HG03103 (cell line): ENCODE measurements around the gene OR4N2.
"Not testable (repeated sequence)": the region's sequence is repeated elsewhere in the genome, so short reads cannot be mapped to it uniquely, and the experiment has no call there.

Experiments used
- ATAC-seq: cut with Tn5 transposase; IDR thresholded peaks from one replicate; pipeline ENCODE4 v1.9.1; 2021; ENCODE audit warnings: low read depth; ENCODE audit not compliant: unreplicated experiment

The OR4N2 gene, protein sequence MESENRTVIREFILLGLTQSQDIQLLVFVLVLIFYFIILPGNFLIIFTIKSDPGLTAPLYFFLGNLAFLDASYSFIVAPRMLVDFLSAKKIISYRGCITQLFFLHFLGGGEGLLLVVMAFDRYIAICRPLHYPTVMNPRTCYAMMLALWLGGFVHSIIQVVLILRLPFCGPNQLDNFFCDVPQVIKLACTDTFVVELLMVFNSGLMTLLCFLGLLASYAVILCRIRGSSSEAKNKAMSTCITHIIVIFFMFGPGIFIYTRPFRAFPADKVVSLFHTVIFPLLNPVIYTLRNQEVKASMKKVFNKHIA

DNA sequence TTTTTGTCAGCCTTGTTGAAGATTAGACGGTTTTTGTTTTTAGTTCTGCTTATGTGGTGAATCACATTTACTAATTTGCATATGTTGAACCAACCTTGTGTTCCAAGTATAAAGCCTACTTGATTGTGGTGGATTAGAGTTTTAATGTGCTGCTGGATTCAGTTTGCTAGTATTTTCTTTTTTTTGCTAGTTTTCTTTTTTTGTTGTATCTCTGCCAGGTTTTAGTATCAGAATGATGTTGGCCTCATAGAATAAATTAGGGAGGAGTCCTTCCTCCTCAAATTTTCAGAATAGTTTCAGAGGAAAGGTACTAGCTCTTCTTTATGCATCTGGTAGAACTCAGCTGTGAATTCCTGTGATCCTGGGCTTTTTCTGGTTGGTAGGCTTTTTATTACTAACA lies at the start of gene OR4N2:
OR4N2 (plus strand) TSS at position 301 of the 400 bp plus-strand sequence. CDS start 23,679 bp downstream, outside the sequence.
- ATAC-seq = not testable (repeated sequence)

GRCh38 chr14:19754172-19754571 lies 49.4 kb upstream of the OR4N2 start:
- no peak for ATAC-seq

DNA sequence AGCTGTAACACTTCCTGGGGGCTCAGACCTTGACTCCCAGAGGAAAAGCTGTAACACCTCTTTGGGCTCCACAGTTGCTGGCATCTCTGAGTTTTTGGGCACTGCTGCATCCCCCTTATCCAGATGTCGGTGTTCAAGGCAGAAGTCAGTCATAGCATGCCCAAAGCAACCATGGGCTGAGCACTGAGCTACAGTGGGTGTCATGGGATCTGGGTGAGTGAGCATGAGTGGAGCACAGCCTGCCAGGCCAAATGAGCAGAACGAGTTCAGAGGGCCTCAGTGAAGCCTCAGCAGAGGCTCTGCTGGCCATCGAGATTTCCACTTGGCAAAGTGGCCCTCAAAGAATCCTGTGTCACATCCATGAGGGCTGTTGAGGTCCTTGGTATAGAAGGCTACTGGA lies 32.1 kb upstream of the OR4N2 start:
- ATAC-seq = not testable (repeated sequence)

DNA sequence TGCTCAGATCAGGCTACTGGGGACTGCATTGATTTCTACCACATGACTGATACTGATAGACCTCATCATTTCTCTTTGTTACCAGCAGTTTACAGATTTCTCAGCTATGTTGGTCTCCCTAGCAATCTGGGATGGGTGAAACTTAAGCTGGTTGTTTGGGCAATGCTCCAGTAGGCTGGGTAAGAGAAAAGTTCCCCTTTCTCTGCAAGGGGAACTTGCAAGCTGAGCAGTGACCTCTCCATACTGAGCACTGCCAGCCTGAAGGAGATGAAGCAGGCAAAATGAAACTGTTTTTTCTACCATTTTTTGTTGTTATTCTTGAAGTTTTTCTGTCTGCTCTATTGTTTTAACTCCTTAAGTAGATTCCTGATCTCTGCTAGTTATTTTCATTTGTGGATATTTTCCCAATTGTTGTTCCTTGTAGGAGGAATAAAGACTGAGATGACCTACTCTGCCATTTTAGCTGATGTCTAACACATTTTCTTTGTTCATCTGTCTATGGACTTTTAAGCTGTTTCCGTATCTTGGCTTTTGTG lies 31.6 kb upstream of the OR4N2 start:
- no peak for ATAC-seq

DNA sequence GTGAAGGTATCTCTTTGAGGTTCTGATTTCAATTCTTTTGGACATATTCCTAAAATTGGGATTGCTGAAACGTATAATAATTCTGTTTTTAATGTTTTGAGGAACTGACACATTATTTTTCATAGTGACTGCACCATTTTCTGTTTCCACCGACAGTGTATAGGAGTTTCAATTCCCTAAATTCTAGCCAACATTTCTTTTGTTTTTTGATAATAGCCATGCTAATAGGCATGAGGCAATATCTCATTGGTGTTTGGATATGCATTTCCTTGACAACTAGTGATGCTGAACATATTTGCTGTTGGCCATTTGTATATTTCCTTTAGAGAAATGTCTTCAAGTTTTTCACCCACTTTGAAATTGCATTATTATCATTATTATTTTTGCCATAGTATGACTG lies 31.1 kb upstream of the OR4N2 start:
- not testable (repeated sequence) for ATAC-seq

GRCh38 chr14:19773204-19773603 lies 30.4 kb upstream of the OR4N2 start, which contains the start of gene OR4M1:
Gene OR4M1 (plus strand): TSS chr14:19773504. CDS start chr14:19780323, 6,819 bp downstream.
- not testable (repeated sequence) for ATAC-seq

GRCh38 chr14:19775587-19775986 lies 28.0 kb upstream of the OR4N2 start:
- no peak for ATAC-seq

GRCh38 chr14:19785848-19786247 lies 17.7 kb upstream of the OR4N2 start:
- ATAC-seq = not testable (repeated sequence)

- ATAC-seq = not testable (repeated sequence)
These were observed 16.3 kb upstream of the OR4N2 start for GRCh38 chr14:19787318-19787717.

GRCh38 chr14:19788150-19788549 lies 15.4 kb upstream of the OR4N2 start:
- not testable (repeated sequence) for ATAC-seq

GRCh38 chr14:19796520-19797108 lies 7.0 kb upstream of the OR4N2 start:
- ATAC-seq = not testable (repeated sequence)

DNA sequence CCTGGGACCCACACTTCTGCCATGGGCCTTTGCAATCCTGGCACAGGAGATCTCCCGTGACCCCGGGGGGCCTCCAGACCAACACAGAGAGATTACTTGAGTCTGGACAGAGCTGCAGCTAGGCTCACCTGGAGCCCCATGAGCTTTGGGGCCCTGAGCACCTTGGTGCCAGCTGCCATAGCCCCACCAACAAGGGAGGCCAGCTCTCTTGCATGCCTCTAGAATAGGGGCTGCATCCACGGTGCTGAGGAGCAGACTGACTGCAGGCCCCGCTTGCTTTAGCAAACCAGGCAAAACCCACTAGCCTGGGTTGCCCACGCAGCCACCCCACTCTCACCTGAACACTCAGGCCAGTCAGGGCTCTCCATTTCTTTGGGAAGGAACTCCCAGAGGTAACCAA lies 3.7 kb upstream of the OR4N2 start:
- no peak for ATAC-seq

DNA sequence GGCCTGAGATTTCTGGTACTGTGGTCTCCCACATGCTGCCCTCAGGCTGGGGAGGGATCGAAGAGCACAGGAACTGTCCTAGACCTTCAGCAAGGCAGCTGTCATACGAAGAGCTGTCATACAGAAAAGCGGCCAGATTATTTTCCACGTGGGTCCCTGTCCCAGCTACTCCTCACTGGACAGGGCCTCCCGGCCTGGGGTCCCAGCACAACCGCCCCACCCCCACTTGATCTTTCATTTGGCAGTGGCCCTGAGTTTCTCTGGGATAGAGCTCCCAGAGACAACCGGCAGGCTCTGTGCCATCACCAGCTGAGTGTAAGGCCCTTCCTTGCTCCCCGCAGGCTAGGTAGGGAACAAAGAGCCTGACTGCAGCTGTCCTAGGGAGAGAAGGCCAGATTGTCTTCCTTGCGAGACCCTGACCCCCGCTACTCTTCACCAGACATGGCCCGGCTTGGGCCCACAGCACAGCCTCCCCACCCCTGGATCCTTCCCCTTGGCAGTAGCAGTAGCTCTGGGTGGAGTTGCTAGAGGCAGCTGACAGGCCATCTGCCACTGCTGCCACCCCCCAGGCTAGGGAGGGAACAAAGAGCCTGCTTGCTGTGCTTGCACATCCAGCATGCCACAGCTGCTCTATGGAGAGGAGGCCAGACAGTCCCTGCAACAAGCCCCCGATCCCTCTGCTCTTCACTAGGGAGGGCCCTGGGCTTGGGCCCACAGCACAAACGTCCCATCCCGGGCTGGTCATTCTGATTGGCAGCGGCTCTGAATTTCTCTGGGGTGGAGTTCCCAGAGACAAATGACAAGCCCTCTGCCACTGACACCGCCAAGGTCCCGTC lies 3.1 kb upstream of the OR4N2 start:
- no peak for ATAC-seq

DNA sequence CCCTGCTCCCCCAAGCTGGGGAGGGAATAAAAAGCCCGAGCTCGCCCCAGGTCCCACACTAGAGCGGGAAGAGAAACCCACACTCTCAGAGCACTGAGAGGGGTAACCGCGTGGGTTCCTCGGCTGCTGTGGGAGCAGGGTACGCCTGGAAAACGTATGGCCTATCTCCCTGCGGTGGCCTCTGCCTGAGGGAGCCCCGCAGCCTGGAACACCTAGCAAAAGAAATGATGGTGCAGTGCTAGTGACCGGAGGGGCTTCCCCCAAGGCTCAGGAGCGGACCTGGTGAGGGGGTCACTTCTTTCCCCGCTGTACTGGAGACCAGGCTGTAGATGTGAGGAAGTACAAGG lies 2.5 kb upstream of the OR4N2 start:
- no peak for ATAC-seq

GRCh38 chr14:19813171-19813920 lies 9.8 kb downstream of the OR4N2 start:
- not testable (repeated sequence) for ATAC-seq

DNA sequence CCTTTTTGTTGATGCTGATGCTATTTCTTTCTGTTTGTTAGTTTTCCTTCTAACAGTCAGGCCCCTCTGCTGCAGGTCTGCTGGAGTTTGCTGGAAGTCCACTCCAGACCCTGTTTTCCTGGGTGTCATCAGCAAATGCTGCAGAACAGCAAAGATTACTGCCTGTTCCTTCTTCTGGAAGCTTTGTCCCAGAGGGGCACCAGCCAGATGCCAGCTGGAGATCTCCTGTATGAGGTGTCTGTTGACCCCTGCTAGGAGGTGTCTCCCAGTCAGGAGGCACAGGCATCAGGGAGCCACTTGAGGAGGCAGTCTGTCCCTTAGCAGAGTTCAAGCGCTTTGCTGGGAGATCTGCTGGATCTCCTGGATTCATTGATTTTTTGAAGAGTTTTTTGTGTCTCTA lies 16.3 kb downstream of the OR4N2 start:
- ATAC-seq = not testable (repeated sequence)

GRCh38 chr14:19821016-19821415 lies 17.4 kb downstream of the OR4N2 start:
- ATAC-seq = not testable (repeated sequence)

- ATAC-seq = no peak
These were observed 19.6 kb downstream of the OR4N2 start for GRCh38 chr14:19823178-19823577.

DNA sequence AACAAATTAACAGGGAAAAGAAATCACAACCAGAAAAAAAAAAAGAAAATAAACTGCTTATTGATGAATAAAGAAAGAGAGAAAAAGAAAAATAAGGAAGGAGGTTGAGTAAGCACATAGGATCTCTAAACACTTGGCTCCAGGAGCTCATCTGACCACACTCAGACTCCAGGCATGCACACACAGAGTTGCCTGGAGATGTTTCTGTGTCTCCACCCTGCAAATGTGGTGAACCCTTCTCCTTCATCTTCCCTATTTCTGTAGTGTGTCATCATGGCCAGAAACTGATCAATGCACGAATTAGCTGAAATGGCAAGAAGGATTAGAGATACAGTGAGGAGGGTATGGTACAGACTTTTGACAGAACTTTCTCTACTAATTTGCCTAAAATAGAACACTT lies 20.2 kb downstream of the OR4N2 start:
- no peak for ATAC-seq

DNA sequence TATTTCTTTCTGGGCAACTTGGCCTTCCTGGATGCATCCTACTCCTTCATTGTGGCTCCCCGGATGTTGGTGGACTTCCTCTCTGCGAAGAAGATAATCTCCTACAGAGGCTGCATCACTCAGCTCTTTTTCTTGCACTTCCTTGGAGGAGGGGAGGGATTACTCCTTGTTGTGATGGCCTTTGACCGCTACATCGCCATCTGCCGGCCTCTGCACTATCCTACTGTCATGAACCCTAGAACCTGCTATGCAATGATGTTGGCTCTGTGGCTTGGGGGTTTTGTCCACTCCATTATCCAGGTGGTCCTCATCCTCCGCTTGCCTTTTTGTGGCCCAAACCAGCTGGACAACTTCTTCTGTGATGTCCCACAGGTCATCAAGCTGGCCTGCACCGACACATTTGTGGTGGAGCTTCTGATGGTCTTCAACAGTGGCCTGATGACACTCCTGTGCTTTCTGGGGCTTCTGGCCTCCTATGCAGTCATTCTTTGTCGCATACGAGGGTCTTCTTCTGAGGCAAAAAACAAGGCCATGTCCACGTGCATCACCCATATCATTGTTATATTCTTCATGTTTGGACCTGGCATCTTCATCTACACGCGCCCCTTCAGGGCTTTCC lies 24.2 kb downstream of the OR4N2 start:
- ATAC-seq = not testable (repeated sequence)
